ENCODE results near the gene CYSRT1.

Gene CYSRT1

DNA sequence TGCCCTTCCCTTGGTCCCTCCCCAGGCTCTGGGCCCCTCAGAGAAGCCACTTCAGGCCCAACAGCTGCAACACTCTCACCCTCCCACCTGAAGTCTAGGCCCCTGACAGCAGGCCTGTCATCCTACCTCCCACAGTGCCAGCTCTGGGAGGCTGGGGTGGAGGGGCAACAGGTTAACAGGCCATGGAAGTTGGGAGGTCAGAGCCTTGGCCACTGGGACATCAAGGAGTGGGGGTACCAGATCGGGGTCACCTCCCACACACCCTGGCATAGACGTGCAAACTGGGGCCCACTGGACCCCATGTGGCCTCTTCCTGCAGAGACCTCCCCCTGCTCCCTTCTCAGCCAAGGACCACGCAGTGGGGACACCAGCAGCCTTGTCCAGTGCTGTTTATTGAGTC is 33.7 kb upstream of the CYSRT1 start:
- no peak for DNase-seq

GRCh38 chr9:137191691-137192447 is 33.1 kb upstream of the CYSRT1 start:
- no peak for DNase-seq

DNA sequence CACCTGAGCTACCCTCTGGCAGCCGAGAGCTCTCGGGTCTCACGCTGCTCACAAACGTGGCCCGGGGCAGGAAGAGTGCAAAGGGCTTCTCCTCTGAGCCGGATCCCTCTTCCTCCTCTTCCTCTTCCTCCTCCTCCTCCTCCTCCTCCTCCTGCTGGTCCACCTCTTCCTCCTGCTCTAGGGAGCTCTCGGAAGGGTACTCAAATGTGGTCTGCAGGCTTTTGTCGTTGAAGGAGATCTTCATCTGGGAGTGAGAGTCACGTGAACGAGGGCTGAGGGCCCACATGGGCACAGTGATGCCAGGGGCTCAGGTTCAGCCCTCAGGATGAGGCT is 32.6 kb upstream of the CYSRT1 start:
- no peak for DNase-seq

- DNase-seq: no peak
Measured at GRCh38 chr9:137192859-137193258, 32.1 kb upstream of the CYSRT1 start.

- no peak for DNase-seq
Measured at GRCh38 chr9:137193771-137194170, 31.2 kb upstream of the CYSRT1 start.

DNA sequence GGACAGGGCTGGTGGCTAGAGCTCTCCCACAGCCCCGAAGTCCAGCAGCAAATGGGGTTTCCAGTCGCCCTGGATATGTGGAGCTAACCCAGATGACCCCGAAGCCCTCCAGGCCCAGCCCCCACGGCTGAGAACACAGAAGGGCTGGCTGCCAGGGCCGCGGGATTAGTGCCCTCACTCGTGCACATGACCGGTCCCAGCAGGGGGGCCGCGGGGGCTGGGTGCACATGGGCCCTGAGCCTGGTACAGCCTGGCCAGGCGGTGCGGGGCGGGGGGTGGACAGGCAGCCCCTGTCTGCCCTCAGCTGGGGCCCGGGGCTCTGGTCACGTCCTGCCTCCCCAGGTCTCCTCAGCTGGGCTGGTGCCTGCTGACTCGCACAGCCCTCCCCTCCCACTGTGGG is 30.6 kb upstream of the CYSRT1 start:
- no peak for DNase-seq

- DNase-seq: no peak
Measured at GRCh38 chr9:137194909-137195308, 30.1 kb upstream of the CYSRT1 start.

DNA sequence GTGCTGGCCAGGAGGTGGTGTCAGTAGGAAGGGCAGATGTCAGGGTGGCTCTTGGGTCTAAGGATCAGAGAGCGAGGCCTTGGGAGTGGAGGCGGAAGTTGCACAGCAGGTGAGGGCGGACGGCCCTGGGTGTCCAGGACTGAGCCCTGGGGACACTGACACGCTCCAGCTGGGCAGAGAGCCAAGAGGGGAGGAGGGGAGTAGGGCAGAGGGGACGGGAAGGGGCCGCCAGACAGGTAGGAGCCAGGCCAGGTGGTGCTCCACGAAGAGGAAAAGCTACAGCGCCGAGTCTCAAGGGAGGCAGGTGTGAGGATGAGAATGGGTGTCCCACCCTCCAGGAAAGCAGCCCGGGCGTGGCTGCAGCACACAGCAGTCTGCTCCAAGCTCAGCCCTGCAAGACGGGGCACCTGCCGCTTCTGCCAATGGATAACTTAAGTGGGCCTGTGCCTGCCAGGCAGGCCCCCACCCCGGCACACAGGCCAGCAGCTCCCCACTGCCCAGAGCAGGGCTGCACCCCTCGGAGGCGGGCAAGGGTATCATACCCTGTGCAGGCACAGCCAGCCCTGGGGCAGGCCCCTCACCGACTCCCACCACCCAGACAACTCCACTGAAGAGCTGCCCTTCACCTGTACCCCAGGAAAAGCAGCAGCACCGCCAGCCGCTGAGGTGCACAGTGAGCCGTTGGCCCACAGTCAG is 29.3 kb upstream of the CYSRT1 start:
- DNase-seq: no peak

- no peak for DNase-seq
Measured at GRCh38 chr9:137198051-137198901, 26.7 kb upstream of the CYSRT1 start.

DNA sequence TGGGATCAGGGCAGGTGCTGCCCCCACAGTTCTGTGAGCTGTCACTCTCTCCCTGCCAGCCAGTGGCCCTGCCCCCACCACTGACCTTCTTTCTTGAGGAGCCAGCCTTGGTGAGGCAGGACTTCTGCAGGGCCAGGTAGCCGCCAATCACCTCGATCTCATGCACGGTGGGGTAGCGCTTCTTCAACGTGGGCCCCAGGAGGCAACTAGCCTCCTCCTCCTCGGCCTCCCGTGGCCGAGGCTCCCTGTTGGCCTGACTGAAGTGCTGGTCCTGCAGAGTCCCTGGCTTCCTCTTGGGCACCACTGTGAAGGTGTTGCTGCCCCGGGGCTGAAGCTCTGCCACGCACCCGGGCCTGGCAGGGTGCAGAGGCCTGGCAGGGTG is 26.1 kb upstream of the CYSRT1 start:
- no peak for DNase-seq

DNA sequence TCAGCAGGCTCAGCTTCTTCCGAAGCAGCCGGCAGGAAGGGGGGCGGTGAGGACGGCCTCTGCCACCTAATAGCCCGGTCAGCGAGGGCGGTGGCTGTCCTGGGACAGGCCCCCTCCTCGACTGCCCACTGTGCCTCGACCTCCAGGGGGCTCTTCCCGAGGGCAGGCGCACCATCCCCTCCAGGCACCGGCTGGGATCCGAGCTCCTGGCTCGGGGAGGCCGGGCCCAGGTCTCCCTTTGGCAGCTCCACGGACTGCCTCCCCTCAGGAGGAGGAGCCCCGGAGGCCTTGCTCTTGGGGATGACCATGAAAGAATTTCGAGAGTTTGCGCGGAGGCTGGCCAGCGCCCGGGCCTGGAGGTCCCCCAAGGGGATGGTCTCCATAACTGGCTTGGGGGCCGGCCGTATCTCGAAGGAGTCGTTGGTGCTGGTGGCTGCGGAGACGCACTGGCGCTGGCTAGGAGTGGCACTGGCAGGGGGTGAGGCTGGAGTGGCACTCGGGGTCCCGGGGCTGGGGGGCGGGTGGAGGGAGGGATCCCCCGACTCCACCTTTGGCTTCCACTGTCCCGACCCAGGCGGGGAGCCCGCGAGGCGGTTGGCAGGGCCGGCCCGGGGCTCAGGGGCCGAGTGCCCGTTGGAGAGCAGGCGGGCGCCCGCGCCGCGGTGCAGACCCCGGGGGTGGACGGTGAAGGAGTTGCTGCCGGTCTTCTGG is 25.4 kb upstream of the CYSRT1 start:
- no peak for DNase-seq

- DNase-seq: peak; percentile 99
Measured at GRCh38 chr9:137200311-137201204, 24.4 kb upstream of the CYSRT1 start, which contains the start of gene TPRN. Gene TPRN, minus strand, starts transcription at chr9:137200741. Its CDS starts 30 bp downstream, at chr9:137200711.

- no peak for DNase-seq
Measured at GRCh38 chr9:137201205-137201868, 23.6 kb upstream of the CYSRT1 start.

- no peak for DNase-seq
Measured at GRCh38 chr9:137202966-137203365, 22.0 kb upstream of the CYSRT1 start.

DNA sequence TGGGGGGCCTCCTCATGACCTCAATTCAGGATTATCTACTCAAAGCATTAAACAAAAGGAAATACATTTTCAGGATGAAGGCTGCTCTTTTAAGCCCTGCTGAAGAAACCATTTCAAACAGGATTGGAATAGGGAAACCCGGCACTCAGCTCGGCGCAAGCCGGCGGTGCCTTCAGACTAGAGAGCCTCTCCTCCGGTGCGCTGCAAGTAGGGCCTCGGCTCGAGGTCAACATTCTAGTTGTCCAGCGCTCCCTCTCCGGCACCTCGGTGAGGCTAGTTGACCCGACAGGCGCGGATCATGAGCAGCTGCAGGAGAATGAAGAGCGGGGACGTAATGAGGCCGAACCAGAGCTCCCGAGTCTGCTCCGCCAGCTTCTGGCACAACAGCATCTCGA is 20.2 kb upstream of the CYSRT1 start:
- DNase-seq: no peak

DNA sequence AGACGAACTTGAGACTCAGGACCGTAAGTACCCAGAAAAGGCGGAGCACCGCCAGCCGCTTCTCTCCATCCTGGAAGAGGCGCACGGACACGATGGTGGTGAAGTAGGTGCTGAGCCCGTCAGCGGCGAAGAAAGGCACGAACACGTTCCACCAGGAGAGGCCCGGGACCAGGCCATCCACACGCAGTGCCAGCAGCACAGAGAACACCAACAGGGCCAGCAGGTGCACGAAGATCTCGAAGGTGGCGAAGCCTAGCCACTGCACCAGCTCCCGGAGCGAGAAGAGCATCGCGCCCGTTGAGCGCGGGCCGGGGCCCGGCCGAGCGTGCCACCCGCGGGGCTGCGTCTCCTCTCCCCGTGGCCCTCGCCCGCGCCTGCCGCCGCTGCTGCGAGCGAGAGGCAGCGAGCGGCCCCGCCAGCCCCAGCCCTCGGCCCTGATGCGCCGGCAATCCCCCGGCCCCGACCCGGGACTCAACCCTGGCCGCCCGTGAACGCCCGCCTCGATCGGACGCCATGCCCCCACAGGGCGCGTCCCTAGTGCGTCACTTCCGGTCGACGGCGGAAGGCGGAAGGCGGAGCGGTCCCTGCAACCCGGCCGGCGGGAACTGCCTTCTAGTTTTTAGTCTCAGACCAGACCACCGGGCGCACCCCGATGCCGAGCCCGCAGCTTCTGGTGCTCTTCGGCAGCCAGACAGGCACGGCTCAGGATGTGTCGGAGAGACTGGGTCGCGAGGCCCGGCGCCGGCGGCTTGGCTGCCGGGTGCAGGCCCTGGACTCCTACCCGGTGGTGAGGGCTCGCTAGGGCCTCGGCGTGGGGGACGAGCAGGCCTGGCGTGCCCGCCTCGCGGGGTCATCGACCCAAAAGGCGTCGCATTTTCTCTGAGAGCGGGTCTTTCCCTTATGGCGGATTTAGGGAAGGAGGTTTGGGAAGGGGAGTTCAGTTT is 19.6 kb upstream of the CYSRT1 start, which contains the start of the genes NDOR1 and TMEM203:
TSS of gene NDOR1 (plus strand) at position 575 of the 944 bp plus-strand sequence. CDS start at position 653, 78 bp downstream.
TSS of gene TMEM203 (minus strand) at position 523 of the 944 bp plus-strand sequence. CDS start at position 289, 234 bp downstream.
- peak; percentile 70 to 80 for DNase-seq

GRCh38 chr9:137206602-137207001 is 18.4 kb upstream of the CYSRT1 start:
- DNase-seq: no peak

- no peak for DNase-seq
Measured at GRCh38 chr9:137211532-137211931, 13.4 kb upstream of the CYSRT1 start.

DNA sequence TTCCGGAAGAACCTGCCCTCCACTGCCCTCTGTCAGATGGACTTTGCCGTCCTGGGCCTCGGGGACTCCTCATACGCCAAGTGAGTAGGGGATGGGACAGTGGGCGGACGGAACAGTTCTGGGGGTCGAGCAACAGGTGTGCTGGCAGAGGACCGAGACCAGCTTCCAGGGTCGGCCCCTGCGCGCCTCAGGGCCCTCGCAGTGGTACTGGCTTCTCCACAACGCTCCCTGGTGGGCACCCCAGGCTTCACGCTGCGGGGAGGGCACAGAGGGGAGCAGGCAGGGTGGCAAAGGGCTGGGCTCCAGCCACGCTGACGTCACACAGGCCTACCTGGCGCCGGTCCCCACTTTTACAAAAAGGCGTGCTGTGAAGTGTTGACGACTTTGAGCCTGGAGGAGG is 12.5 kb upstream of the CYSRT1 start:
- no peak for DNase-seq

Data from NCI-H1930 (cell line).